MCF 10A (cell line): ENCODE data around the gene CELA2B. TPM values are rescaled to one million over a fixed set of nuclear protein-coding genes. Genes with fewer than 3 reads are reported as not detected.

Experiments used
- BruUV-seq: library from RNA; stranded (reverse); fragments of 400-500 nt; replicated peaks from 2 replicates; lab custom pipeline; 2021; lab: Mats Ljungman, UMichigan
- CTCF ChIA-PET: fragments of 300-600 bp; sonication (Branson Sonifier 250); formaldehyde crosslinking; extraction: SDS; loops from one replicate; lab custom pipeline; 2021; ENCODE audit warnings: antibody characterized with exemption, inconsistent platforms; lab: Yijun Ruan, JAX
- POLR2A ChIA-PET: fragments of 300-600, 350-650 bp; sonication (Branson Sonifier 250); formaldehyde crosslinking; extraction: SDS; loops from one replicate; lab custom pipeline; 2020; ENCODE audit warnings: antibody characterized with exemption, inconsistent platforms; lab: Yijun Ruan, JAX
- DNase-seq: peaks from one replicate; pipeline ENCODE4 v3.0.0-alpha.2; 2018; ENCODE audit not compliant: unreplicated experiment
- H3K27ac Mint-ChIP-seq: one replicate; pipeline ENCODE4 v1.8.0; 2022; ENCODE audit warnings: mild to moderate bottlenecking, low read depth, mixed read lengths; ENCODE audit not compliant: unreplicated experiment
- H3K27me3 Mint-ChIP-seq: one replicate; pipeline ENCODE4 v1.8.0; 2022; ENCODE audit warnings: mixed read lengths; ENCODE audit not compliant: insufficient read depth, unreplicated experiment
- H3K36me3 Mint-ChIP-seq: one replicate; pipeline ENCODE4 v1.8.0; 2022; ENCODE audit warnings: mild to moderate bottlenecking, moderate library complexity, mixed read lengths; ENCODE audit not compliant: insufficient read depth, unreplicated experiment
- H3K4me1 Mint-ChIP-seq: one replicate; pipeline ENCODE4 v1.8.0; 2022; ENCODE audit warnings: mixed read lengths; ENCODE audit not compliant: insufficient read depth, unreplicated experiment
- H3K4me3 Mint-ChIP-seq: one replicate; pipeline ENCODE4 v1.8.0; 2022; ENCODE audit warnings: mild to moderate bottlenecking, moderate library complexity, mixed read lengths; ENCODE audit not compliant: unreplicated experiment
- H3K9me3 Mint-ChIP-seq: one replicate; pipeline ENCODE4 v1.8.0; 2022; ENCODE audit warnings: mixed read lengths; ENCODE audit not compliant: unreplicated experiment
- CTCF ChIP-seq: fragments of 200-600 bp; IDR thresholded peaks from one replicate; pipeline ENCODE4 v1.8.0; 2022; ENCODE audit warnings: antibody characterized with exemption, mild to moderate bottlenecking; ENCODE audit not compliant: unreplicated experiment
- intact Hi-C: fragments of 100-400 bp; cut with micrococcal nuclease; formaldehyde crosslinking; loops from 2 replicates; pipeline ENCODE4 v1.14.1; 2022
- total RNA-seq: library from RNA; stranded (reverse); gene quantifications from 2 replicates; pipeline ENCODE4 v1.2.3, GENCODE V29; 2022

CELA2B gene
- total RNA-seq, 1 experiment from 2014 or later: not detected

GRCh38 chr1:15452866-15453571 is 22.9 kb upstream of the CELA2B start:
- H3K27me3 Mint-ChIP-seq: no peaks in the 10 kb centered on the region
- H3K36me3 Mint-ChIP-seq: no peaks in the 10 kb centered on the region
- BruUV-seq: no TSS peak

DNA sequence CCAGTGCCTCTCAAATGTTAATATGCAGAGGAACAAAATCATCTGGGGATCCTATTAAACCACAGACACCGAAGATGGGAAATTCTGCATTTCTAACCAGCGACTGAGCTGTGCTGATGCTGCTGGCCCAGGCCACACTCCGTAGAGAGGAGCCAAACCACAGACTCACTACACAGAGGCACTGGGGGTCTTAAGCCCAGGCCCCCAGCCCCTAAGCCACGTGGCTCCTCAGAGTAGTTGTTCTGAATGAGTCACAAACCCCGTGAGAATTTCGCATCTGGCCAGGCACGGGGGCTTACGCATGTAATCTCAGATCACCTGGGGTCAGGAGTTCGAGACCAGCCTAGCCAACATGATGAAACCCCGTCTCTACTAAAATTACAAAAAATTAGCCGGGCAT is 22.2 kb upstream of the CELA2B start:
- no TSS peak for BruUV-seq
- Mint-ChIP-seq H3K36me3 (no peaks in the 10 kb centered on the region), H3K4me1 (peaks cover 5% of the 10 kb centered on the region), H3K27ac (no peak overlapping the region), H3K27me3 (no peaks in the 10 kb centered on the region), H3K9me3 (no peaks in the 10 kb centered on the region), H3K4me3 (no peak overlapping the region)
- POLR2A ChIA-PET: no interaction called here
- no peak for TF ChIP-seq CTCF
- CTCF ChIA-PET: no interaction called here
- intact Hi-C loops: no loop called here
- no peak for DNase-seq

More at GRCh38 chr1:15452866-15453571, 22.9 kb upstream of the CELA2B start:
- H3K9me3 Mint-ChIP-seq: no peaks in the 10 kb centered on the region
- DNase-seq: no peak
- H3K4me3 Mint-ChIP-seq: no peak overlapping the region
- ChIA-PET POLR2A (no interaction called here), CTCF (interaction anchor here (0.7 kb wide), 2 partner anchors 21 to 1319 kb away, joined by 3 read pairs; no protein-coding TSS in a partner anchor)
- no peak overlapping the region for H3K27ac Mint-ChIP-seq
- TF ChIP-seq CTCF: no peak
- intact Hi-C loops: no loop called here
- peaks cover 5% of the 10 kb centered on the region for H3K4me1 Mint-ChIP-seq

DNA sequence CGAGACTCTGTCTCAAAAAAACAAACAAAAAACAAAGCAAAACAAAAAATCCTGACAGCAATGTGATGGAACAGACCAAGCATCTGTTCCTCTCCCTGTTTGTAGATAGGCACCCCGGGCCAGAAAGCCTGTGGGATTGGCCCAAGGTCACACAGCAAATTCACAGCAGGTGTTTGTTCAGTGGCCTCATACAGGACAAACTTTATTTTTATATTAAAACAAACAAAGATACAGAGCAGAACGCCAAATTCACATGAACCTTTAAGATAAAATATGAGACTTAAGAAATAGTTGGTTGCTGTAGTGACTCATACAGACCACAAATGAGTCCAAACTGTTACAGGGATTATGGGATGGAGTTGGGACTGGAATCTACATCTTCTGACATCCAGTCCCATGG is 21.6 kb upstream of the CELA2B start:
- CTCF ChIA-PET: no interaction called here
- no peak for TF ChIP-seq CTCF
- peak; percentile 66 for DNase-seq
- POLR2A ChIA-PET: no interaction called here
- no TSS peak for BruUV-seq
- H3K27me3 Mint-ChIP-seq: no peaks in the 10 kb centered on the region
- no peaks in the 10 kb centered on the region for H3K9me3 Mint-ChIP-seq
- no peak overlapping the region for H3K4me3 Mint-ChIP-seq
- intact Hi-C loops: no loop called here
- H3K27ac Mint-ChIP-seq: no peak overlapping the region
- H3K36me3 Mint-ChIP-seq: no peaks in the 10 kb centered on the region
- peaks cover 5% of the 10 kb centered on the region for H3K4me1 Mint-ChIP-seq

- H3K27ac Mint-ChIP-seq: no peak overlapping the region
- peak; percentile 84 for DNase-seq
- intact Hi-C loops: no loop called here
- no peaks in the 10 kb centered on the region for H3K27me3 Mint-ChIP-seq
- TF ChIP-seq CTCF: no peak
- H3K4me3 Mint-ChIP-seq: no peak overlapping the region
- POLR2A ChIA-PET: no interaction called here
- H3K4me1 Mint-ChIP-seq: peaks cover 5% of the 10 kb centered on the region
- no peaks in the 10 kb centered on the region for H3K9me3 Mint-ChIP-seq
- BruUV-seq: no TSS peak
- CTCF ChIA-PET: no interaction called here
- H3K36me3 Mint-ChIP-seq: no peaks in the 10 kb centered on the region
Measured at GRCh38 chr1:15455522-15455921, 20.4 kb upstream of the CELA2B start.
